Neuronal stem cell (in vitro differentiated cells): ENCODE results near the gene LPP.
"Not testable (repeated sequence)": the region's sequence is repeated elsewhere in the genome, so short reads cannot be mapped to it uniquely, and the experiment has no call there.

Experiments used
- DNase-seq: peaks from one replicate; pipeline ENCODE4 v3.0.0-alpha.2; 2013; ENCODE audit warnings: low spot score
- H2AFZ ChIP-seq: one replicate; pipeline ENCODE4 v1.6.1; 2013; ENCODE audit warnings: mild to moderate bottlenecking, low read length, inconsistent platforms
- H2AK5ac ChIP-seq: 2 replicates; pipeline ENCODE4 v1.6.1; 2013; ENCODE audit warnings: low read depth, mild to moderate bottlenecking, inconsistent platforms, low read length, moderate library complexity, mixed read lengths
- H2BK120ac ChIP-seq: 2 replicates; pipeline ENCODE4 v1.6.1; 2013; ENCODE audit warnings: low read depth, mild to moderate bottlenecking, inconsistent platforms, low read length, moderate library complexity, mixed read lengths
- H2BK12ac ChIP-seq: one replicate; pipeline ENCODE4 v1.6.1; 2013; ENCODE audit warnings: low read length, inconsistent platforms
- H2BK15ac ChIP-seq: 2 replicates; pipeline ENCODE4 v1.6.1; 2013; ENCODE audit warnings: mild to moderate bottlenecking, low read length, inconsistent platforms, mixed read lengths
- H2BK5ac ChIP-seq: one replicate; pipeline ENCODE4 v1.6.1; 2013; ENCODE audit warnings: inconsistent platforms, mild to moderate bottlenecking, low read length, moderate library complexity
- H3K14ac ChIP-seq: one replicate; pipeline ENCODE4 v1.6.1; 2013; ENCODE audit warnings: low read length, inconsistent platforms
- H3K18ac ChIP-seq: 2 replicates; pipeline ENCODE4 v1.6.1; 2013; ENCODE audit warnings: low read length, inconsistent platforms
- H3K23ac ChIP-seq: 2 replicates; pipeline ENCODE4 v1.6.1; 2013; ENCODE audit warnings: low read depth, mild to moderate bottlenecking, mixed read lengths, low read length, inconsistent platforms; ENCODE audit not compliant: poor library complexity
- H3K27ac ChIP-seq: replicated peaks from 3 replicates; pipeline ENCODE4 v1.5.1; 2013; ENCODE audit warnings: low read length, inconsistent platforms
- H3K27me3 ChIP-seq, 3 experiments: 2 replicates each; pipeline ENCODE4 v1.6.1; 2013; ENCODE audit warnings: low read length in 3 of 3, mild to moderate bottlenecking in 2 of 3, inconsistent platforms in 1 of 3, low read depth in 1 of 3, mixed read lengths in 1 of 3, moderate library complexity in 1 of 3; ENCODE audit not compliant: control insufficient read depth in 3 of 3, insufficient read depth in 3 of 3
- H3K36me3 ChIP-seq, 2 donors: replicated peaks in 1 of 2; 2 replicates each; pipeline ENCODE4 v1.6.1; 2013; ENCODE audit warnings: low read length in 2 of 2; ENCODE audit not compliant: control insufficient read depth in 2 of 2, insufficient read depth in 2 of 2
- H3K4ac ChIP-seq: 2 replicates; pipeline ENCODE4 v1.6.1; 2013; ENCODE audit warnings: inconsistent platforms, mild to moderate bottlenecking, low read length, moderate library complexity
- H3K4me1 ChIP-seq, 2 donors: 1 replicate in 1 of 2; 2 replicates in 1 of 2; pipeline ENCODE4 v1.6.1; 2013; ENCODE audit warnings: low read length in 2 of 2, low read depth in 1 of 2; ENCODE audit not compliant: control insufficient read depth in 2 of 2, insufficient read depth in 1 of 2
- H3K4me2 ChIP-seq: one replicate; pipeline ENCODE4 v1.6.1; 2013; ENCODE audit warnings: mild to moderate bottlenecking, low read length, inconsistent platforms; ENCODE audit not compliant: insufficient read depth, poor library complexity, severe bottlenecking
- H3K4me3 ChIP-seq, 2 donors: 2 replicates each; pipeline ENCODE4 v1.5.1; 2013; ENCODE audit warnings: low read length in 2 of 2, mild to moderate bottlenecking in 2 of 2, inconsistent platforms in 1 of 2, moderate library complexity in 1 of 2
- H3K79me1 ChIP-seq: one replicate; pipeline ENCODE4 v1.6.1; 2013; ENCODE audit warnings: low read depth, mild to moderate bottlenecking, inconsistent platforms, low read length, moderate library complexity
- H3K9ac ChIP-seq: one replicate; pipeline ENCODE4 v1.6.1; 2013; ENCODE audit warnings: mild to moderate bottlenecking, low read depth, low read length, inconsistent platforms; ENCODE audit not compliant: poor library complexity
- H3K9me3 ChIP-seq, 2 donors: replicated peaks in 1 of 2; 2 replicates each; pipeline versions ENCODE3 to v1.6.1; 2013; ENCODE audit warnings: low read length in 2 of 2, mild to moderate bottlenecking in 2 of 2, inconsistent platforms in 1 of 2, low read depth in 1 of 2, mixed read lengths in 1 of 2, moderate library complexity in 1 of 2; ENCODE audit not compliant: control insufficient read depth in 2 of 2, insufficient read depth in 1 of 2
- H4K8ac ChIP-seq: one replicate; pipeline ENCODE4 v1.6.1; 2013; ENCODE audit warnings: low read depth, mild to moderate bottlenecking, inconsistent platforms, low read length, moderate library complexity
- H4K91ac ChIP-seq: one replicate; pipeline ENCODE4 v1.6.1; 2013; ENCODE audit warnings: low read length, low read depth, mild to moderate bottlenecking, inconsistent platforms; ENCODE audit not compliant: poor library complexity
- WGBS, 2 donors: extraction: QIAGEN DNeasy Blood & Tissue Kit; methylation state at CpG; one replicate each; pipeline ENCODE4 v1.1.7; 2013; ENCODE audit warnings: missing lambda C conversion rate in 2 of 2, mixed read lengths in 1 of 2; ENCODE audit not compliant: insufficient read length in 2 of 2, insufficient replicate concordance in 1 of 2; ENCODE audit errors: extremely low coverage in 2 of 2; 5-methylcytosine and 5-hydroxymethylcytosine counted together

The LPP gene

GRCh38 chr3:188700918-188701317, 547.0 kb downstream of the LPP start:
- peaks cover 2 to 4% of the 10 kb centered on the region in 2 donors for H3K4me1 ChIP-seq
- no peak overlapping the region for H2BK12ac ChIP-seq
- no peak overlapping the region for H3K4me2 ChIP-seq
- no peaks in the 10 kb centered on the region for H3K27me3 ChIP-seq
- H4K91ac ChIP-seq, result no peak overlapping the region
- H3K14ac ChIP-seq, result no peak overlapping the region
- H4K8ac ChIP-seq, result no peak overlapping the region
- no peak overlapping the region for H3K4me3 ChIP-seq
- no peaks in the 10 kb centered on the region for H3K79me1 ChIP-seq
- no peak overlapping the region for H2BK15ac ChIP-seq
- H2BK5ac ChIP-seq, result no peak overlapping the region
- H2AFZ ChIP-seq, result no peak overlapping the region
- H3K27ac ChIP-seq, result no peak overlapping the region
- no peaks in the 10 kb centered on the region for H3K9me3 ChIP-seq
- H3K9ac ChIP-seq, result no peak overlapping the region
- H3K4ac ChIP-seq, result no peak overlapping the region
- no peaks in the 10 kb centered on the region for H3K36me3 ChIP-seq
- no peak for DNase-seq
- H3K23ac ChIP-seq, result no peak overlapping the region
- H3K18ac ChIP-seq, result no peak overlapping the region
- no peak overlapping the region for H2AK5ac ChIP-seq
- no peak overlapping the region for H2BK120ac ChIP-seq

DNA sequence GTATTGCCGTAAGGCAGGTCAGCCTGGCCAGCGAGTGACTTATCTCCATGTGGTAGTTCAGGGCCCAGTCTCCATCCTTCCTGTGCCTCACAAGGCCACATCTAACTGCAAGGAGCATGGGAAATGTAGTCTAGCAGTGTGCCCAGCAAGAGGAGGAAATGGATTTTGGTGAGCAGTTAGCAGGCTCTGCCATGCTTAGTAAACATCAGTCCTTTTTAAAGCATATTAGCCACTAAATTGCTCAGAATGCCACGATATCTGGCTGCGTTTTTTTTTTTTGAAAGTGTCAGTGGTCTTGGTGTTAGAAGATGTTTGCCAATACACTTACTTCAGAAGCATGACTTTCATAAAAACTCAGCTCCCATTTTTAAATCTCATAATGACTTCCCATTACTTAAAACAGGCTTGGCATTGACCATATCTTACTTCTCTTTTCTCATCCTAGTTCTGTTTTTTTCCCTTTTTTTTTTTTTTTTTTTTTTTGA, 547.6 kb downstream of the LPP start:
- WGBS, 2 donors, result no CpG with 5 or more reads among the region's 4 CpGs
- Histone ChIP-seq H2AFZ (no peak overlapping the region), H3K27ac (no peak overlapping the region), H4K91ac (no peak overlapping the region), H3K9ac (no peak overlapping the region), H3K27me3 (no peaks in the 10 kb centered on the region), H3K79me1 (no peaks in the 10 kb centered on the region), H2BK120ac (no peak overlapping the region), H3K4me3 (no peak overlapping the region), H2BK15ac (no peak overlapping the region), H3K4me2 (no peak overlapping the region), H4K8ac (no peak overlapping the region), H3K36me3 (no peaks in the 10 kb centered on the region), H3K23ac (no peak overlapping the region), H2BK5ac (no peak overlapping the region), H3K9me3 (no peaks in the 10 kb centered on the region), H2AK5ac (no peak overlapping the region), H3K4ac (no peak overlapping the region), H3K4me1 (peaks cover 2 to 4% of the 10 kb centered on the region in 2 donors), H2BK12ac (no peak overlapping the region), H3K14ac (no peak overlapping the region), H3K18ac (no peak overlapping the region)
- no peak for DNase-seq

- not testable (repeated sequence) for H2AFZ ChIP-seq, H3K4me2 ChIP-seq, H3K4ac ChIP-seq, DNase-seq, H3K9ac ChIP-seq, H4K91ac ChIP-seq, H3K27ac ChIP-seq, H3K4me3 ChIP-seq, H3K14ac ChIP-seq, H2BK15ac ChIP-seq, H4K8ac ChIP-seq, H3K9me3 ChIP-seq, H3K79me1 ChIP-seq, H2BK120ac ChIP-seq, H3K18ac ChIP-seq, H3K27me3 ChIP-seq, H2BK5ac ChIP-seq, H3K4me1 ChIP-seq, H3K23ac ChIP-seq, H3K36me3 ChIP-seq, H2BK12ac ChIP-seq, H2AK5ac ChIP-seq
- WGBS, 2 donors, result no CpG with 5 or more reads among the region's 10 CpGs
Observed at GRCh38 chr3:188702028-188702427, 548.1 kb downstream of the LPP start.

- Histone ChIP-seq H2AK5ac (no peak overlapping the region), H3K79me1 (no peaks in the 10 kb centered on the region), H2AFZ (no peak overlapping the region), H3K18ac (no peak overlapping the region), H3K9ac (no peak overlapping the region), H3K4me3 (no peak overlapping the region), H2BK15ac (no peak overlapping the region), H4K91ac (no peak overlapping the region), H3K4me2 (no peak overlapping the region), H3K14ac (no peak overlapping the region), H3K27me3 (no peaks in the 10 kb centered on the region), H3K23ac (no peak overlapping the region), H4K8ac (no peak overlapping the region), H3K4me1 (no peaks in the 10 kb centered on the region), H2BK120ac (no peak overlapping the region), H3K27ac (no peak overlapping the region), H2BK12ac (no peak overlapping the region), H3K9me3 (no peaks in the 10 kb centered on the region), H2BK5ac (no peak overlapping the region), H3K4ac (no peak overlapping the region), H3K36me3 (peaks cover 0 to 2% of the 10 kb centered on the region in 2 donors)
- no peak for DNase-seq
- no CpG with 5 or more reads among the region's 1 CpG for WGBS, 2 donors
Observed at GRCh38 chr3:188706176-188706575, 552.2 kb downstream of the LPP start.
